ENCODE measurements around the gene HS6ST2.

Gene HS6ST2

DNA sequence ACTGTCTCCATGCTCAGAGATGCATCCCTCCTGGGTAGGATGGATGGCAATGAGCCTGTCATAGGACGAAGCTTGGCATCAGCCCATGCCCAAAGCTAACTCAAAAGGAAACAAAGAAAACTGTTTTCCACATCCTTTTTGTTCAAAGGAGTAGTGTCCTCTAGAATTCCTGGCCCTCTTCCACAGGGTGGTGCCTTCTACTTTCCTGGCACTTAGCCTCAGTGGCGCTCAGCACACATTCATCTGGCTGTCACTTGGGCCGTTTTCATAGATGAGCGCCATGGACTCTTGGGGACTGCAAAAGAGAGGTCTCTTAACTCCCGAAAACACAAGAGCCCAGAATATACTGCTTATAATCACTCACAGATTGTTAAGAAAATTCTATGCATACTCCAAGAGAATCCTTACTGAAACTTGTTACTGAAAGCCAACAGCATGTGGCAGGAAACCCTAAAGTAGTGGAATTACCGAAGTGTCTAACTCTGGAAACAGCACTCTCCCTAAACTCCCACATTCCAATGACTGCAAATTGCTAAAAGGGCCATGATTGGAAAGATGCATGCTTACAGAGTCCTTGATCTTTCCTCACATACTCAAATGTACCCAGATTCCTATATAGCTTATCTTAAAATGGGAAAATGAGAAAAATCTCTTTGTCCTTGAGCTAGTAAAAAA, 110.0 kb downstream of the HS6ST2 start:
- no peak for DNase-seq (ENCODE audit: low read depth in 2 of 2)

DNA sequence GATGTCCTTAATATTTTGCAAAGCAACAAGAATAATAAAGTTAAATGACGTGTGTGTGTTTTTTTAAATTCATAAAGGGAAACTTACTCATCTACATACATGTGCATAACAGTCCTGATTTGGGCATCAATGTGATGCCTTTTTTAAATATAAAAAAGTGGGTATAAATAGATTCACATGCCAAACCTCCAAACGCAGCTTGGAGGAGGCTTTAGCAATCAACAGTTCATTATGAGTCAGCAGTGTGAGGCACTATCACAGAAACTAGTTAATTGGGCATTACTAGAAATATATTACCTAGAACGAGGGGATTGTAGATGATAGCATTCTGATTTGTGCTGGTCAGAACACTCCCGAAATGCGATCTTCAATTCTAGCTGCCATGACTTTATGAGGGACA, 115.1 kb downstream of the HS6ST2 start:
- no peak for DNase-seq (ENCODE audit: low read depth in 2 of 2)

- no peak for DNase-seq (ENCODE audit: low read depth in 2 of 2)
Measured at GRCh38 chrX:132842460-132843238, 115.8 kb downstream of the HS6ST2 start.

GRCh38 chrX:132837967-132838366, 120.5 kb downstream of the HS6ST2 start:
- DNase-seq (ENCODE audit: low read depth in 2 of 2): no peak

DNA sequence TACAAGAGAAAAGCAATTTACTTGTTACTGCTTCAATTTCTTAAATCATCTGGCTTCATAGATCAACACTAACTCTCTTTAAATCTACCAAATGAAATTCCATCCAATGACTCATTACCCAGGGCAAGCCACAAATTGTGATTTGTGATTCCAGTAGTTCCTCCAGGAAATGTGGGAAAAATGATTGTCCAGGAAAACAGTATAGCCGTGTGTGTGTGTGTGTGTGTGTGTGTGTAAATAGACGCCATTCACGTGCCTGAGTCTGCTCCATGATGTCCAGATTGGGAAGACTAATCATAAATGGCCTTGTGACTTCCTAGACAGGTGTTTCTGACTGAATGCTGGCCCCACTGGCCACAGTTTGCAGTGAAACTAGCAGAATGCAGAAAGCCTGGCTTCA, 121.3 kb downstream of the HS6ST2 start:
- DNase-seq (ENCODE audit: low read depth in 2 of 2): no peak

DNA sequence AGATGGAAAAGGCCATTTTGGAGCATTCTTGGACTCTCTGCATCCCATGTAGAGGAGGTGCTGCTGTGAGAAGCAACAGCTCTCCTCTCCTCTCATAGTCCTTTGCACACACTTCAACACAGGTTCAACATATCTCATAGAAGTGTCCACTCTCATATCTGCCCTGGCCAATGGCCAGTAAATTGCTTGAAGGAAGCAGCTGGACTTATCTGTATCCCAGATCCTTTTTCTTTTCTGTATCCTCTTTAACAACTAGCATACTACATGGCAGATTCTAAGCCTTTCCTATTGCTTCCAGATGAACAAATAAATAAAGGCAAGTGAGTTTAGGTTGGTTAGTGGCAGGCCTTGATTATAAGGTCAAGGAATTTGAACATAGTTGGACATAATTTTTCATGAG, 122.0 kb downstream of the HS6ST2 start:
- DNase-seq (ENCODE audit: low read depth in 2 of 2): no peak

GRCh38 chrX:132834741-132835140, 123.7 kb downstream of the HS6ST2 start:
- no peak for DNase-seq (ENCODE audit: low read depth in 2 of 2)

DNA sequence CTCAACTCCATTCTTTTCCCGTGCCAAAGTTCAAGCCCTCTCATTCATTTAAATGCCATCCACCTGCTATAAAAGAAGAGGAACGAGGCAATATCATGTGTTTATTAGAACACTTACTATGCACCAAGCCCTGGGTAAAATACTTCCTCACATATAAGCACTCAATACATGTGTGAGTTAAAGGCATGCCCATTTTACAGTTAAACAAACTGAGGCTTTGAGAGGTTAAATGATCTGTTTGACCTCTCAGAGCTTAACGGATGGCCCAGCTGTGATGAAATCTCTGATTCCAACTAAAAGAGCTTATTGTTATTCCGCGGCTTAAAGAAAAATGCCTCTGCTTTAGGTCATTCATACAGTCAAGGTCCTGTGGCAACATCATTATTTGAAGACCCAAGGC, 124.3 kb downstream of the HS6ST2 start:
- no peak for DNase-seq (ENCODE audit: low read depth in 2 of 2)

DNA sequence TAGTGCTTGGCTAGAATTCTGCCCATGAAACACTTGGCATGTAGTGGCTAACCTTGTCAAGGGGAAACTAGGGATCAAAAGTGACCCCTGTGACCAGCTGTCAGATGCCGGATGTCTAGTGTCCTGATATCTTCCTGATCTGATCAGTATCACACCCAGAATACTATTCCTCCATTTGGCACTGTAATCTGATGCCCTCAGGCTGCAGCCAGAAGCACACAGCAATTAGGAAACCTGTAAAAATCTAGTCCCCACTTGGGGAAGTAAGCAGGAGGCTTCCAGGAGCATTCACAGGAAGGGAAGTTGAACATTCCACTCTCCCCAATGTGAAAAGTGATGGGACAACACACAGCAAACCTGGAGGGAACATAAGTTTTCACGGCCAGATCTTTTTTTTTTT, 125.1 kb downstream of the HS6ST2 start:
- no peak for DNase-seq (ENCODE audit: low read depth in 2 of 2)

GRCh38 chrX:132831336-132831973, 127.0 kb downstream of the HS6ST2 start:
- no peak for DNase-seq (ENCODE audit: low read depth in 2 of 2)

GRCh38 chrX:132822634-132823012, 135.8 kb downstream of the HS6ST2 start:
- no peak for DNase-seq (ENCODE audit: low read depth in 2 of 2)

DNA sequence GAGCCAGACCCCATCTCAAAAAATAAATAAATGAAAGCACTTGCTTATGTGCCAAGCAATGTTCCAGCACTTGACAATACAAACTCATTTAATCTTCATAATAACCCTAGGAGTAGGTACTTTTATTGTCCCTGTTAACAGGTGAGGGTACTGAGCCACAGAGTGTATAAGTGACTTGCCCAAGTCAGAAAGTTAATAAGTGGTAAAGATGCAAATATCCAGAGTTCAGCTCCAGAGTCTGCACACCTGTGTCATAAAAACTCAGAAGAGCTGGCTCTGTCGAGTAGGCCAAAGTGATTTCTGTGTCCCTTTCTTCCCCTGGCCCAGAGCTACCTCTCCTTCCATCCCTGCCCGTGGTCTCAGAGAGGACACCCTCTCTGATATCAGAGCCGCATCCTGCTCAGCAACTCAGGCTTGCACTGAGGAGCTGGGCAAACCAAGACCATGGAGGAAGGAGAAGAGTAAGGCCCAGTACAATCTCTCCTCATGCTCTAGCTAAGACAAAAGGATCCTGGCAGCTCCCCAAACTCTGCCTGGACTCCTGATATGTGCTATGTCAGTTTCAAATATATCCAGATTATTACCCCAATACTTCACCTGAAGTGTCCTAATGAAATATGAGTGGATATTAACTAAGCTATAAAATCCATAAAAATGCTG, 136.3 kb downstream of the HS6ST2 start:
- DNase-seq (ENCODE audit: low read depth in 2 of 2): no peak

GRCh38 chrX:132820675-132821074, 137.8 kb downstream of the HS6ST2 start:
- no peak for DNase-seq (ENCODE audit: low read depth in 2 of 2)

GRCh38 chrX:132819711-132820264, 138.6 kb downstream of the HS6ST2 start:
- no peak for DNase-seq (ENCODE audit: low read depth in 2 of 2)

DNA sequence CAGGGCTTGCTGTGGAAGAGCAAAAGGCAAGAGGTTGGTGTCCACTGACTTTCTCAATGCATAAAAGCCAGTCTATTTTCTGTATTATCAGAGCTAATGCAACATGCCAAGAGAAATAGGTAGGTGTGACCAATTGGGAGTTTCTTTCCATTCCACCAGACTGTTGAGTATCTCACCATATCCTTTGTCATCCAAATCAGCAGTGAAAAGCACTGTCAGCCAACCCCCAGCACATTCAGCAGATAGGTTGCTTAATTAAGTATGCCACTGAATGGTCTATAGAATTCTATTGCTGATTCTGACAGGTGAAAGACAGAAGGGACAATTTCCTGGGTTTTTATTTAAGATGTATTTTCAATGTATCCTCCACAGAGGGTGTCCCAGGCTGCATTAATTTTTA, 139.8 kb downstream of the HS6ST2 start:
- DNase-seq (ENCODE audit: low read depth in 2 of 2): no peak

- DNase-seq (ENCODE audit: low read depth in 2 of 2): no peak
Measured at GRCh38 chrX:132815643-132816042, 142.8 kb downstream of the HS6ST2 start.

DNA sequence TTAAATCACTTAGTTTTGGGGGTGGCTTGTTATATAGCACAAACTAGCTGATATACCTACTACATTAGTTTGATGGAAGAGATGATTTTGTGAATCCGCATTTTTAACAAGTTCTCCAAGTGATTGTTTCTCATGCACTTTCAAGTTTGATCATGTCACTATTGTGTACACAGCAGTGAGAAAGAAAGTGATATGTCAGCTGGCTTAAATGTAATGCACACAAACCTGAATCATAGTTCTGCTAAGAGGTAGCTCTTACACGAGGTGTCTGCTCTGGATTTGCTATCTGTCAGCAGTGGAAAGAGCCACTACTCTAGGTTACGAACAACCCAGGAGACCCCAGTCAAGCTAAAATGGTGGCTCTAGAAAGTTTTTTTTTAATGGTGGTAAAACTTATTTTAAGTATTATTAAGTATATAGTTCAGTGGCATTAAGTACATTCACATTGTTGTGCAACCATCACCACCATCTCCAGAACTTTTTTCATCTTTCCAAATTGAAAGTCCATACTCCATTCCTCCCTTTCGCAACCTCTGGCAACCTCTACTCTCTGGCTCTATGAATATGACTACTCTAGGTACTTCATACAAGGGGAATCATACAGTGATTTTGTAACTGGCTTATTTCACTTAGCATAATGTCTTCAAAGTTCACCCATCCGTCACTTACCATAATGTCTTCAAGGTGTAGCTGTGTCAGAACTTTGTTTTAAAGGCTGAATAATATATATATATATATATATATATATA, 147.3 kb downstream of the HS6ST2 start:
- no peak for DNase-seq (ENCODE audit: low read depth in 2 of 2)

DNA sequence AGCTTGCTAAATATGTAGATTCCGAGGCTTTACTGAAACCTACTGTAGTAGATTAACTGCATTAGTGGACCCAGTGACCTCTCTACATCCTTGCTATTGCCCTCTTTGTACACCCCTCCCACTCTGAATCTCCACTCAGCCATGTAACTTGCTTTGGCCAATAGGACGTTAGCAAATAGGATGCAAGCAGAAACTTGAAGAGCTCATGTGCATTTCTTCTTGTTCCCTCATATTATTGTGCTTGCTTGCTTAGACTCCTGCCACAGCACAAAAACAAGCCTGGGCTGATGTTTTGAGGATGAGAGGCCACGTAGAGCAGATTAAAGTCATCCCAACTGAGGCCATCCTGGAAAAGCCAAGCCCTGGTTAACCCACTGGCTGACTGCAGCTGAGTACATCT, 147.9 kb downstream of the HS6ST2 start:
- no peak for DNase-seq (ENCODE audit: low read depth in 2 of 2)

DNA sequence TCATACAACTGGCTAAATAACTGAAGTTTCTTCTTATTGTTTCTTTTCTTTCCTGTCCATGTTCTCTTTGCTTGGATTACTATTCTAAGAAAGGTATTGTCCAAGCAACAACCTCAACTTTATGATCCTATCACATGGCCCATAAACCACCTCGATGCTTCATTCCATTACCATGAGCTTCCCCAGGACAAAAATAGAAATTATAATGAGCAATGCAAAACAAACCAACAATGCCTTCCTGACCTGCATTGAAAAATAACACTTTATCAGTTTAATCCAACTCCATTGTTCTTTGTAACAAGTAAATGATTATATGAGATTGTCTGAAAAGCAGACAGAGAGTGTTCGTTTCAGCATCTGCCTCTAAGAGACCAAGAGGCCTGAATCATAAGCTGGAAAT, 148.8 kb downstream of the HS6ST2 start:
- DNase-seq (ENCODE audit: low read depth in 2 of 2): no peak

DNA sequence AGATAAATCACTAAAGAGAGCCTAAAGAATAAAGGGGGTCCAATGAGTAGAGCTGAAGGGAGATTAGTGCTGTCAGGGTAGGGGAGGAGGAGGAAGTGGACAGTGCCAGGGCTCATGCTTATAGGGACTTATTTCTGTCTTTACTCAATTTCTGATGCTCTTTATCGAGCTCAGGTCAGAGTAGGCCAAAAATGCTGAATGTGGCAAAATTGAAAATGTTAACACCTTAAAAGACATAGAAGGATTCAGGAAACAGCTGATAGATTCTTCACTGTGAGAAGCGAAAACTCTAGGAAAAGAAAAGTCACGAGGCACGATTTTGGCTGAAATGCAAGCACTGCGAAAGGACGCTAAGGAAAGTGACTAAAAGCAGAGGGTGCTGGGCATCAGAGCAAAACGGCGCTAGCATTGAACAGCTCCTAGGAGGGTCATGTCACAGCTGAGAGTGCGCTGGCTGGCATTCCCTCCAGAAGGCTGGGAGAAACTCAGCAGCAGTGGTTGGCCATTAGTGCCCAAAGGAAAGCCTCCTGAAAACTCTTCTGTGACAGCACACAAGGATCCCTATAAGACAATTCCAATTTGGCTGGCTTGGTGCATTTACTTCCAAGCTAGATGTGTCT, 150.9 kb downstream of the HS6ST2 start:
- DNase-seq (ENCODE audit: low read depth in 2 of 2): no peak

DNA sequence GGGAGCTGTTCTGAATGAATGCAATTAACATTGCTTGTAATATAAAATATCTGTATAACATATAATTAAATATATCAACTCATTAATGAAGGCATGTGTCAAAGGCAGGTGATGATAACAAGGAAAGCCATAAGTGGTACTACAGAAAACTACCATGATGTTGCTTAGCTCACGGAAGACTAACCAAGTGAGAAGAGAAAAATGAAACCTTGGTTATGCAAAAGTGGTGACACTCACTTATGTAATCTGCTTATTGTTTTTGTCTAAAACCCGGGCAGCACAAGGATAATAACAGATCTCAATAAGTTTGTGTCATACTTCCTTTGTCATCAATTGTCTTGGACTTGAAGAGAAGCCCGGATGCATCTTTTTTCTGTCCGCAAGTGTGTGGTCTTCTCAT, 156.4 kb downstream of the HS6ST2 start:
- no peak for DNase-seq (ENCODE audit: low read depth in 2 of 2)
